OCI-LY7 (cell line): ENCODE data around the gene ANG. TPM values are rescaled to one million over a fixed set of nuclear protein-coding genes. Genes with fewer than 3 reads are reported as not detected.

ENCODE experiments used
- BruUV-seq: library from RNA; stranded (reverse); fragments of 400-500 nt; replicated peaks from 2 replicates; lab custom pipeline; 2021; lab: Mats Ljungman, UMichigan
- CTCF ChIA-PET: fragments of 300-600 bp; sonication (Branson Sonifier 250); formaldehyde crosslinking; loops from one replicate; lab custom pipeline; 2022; ENCODE audit warnings: antibody characterized with exemption; ENCODE audit not compliant: unreplicated experiment; lab: Charles Lee
- POLR2A ChIA-PET: fragments of 300-600 bp; sonication (Branson Sonifier 250); formaldehyde crosslinking; loops from one replicate; lab custom pipeline; 2022; ENCODE audit warnings: antibody characterized with exemption; lab: Charles Lee
- DNase-seq: peaks from one replicate; pipeline ENCODE4 v3.0.0-alpha.2; 2015; ENCODE audit warnings: low spot score
- H2AFZ ChIP-seq: fragments of 200-600 bp; sonication (generic), shearing (Covaris generic); 2 replicates; pipeline ENCODE4 v1.6.1; 2014; ENCODE audit warnings: mild to moderate bottlenecking, antibody characterized with exemption, low read length, moderate library complexity
- H3K27ac ChIP-seq: fragments of 200-600 bp; sonication (generic); 2 replicates; pipeline ENCODE4 v1.5.1; 2014; ENCODE audit warnings: mixed run types, low read depth, mild to moderate bottlenecking, moderate library complexity, low read length, inconsistent platforms; ENCODE audit not compliant: poor library complexity, severe bottlenecking
- H3K36me3 ChIP-seq: fragments of 200-600 bp; sonication (generic); 2 replicates; pipeline ENCODE4 v1.6.1; 2014; ENCODE audit warnings: mild to moderate bottlenecking, antibody characterized with exemption, low read length, moderate library complexity, mixed read lengths; ENCODE audit not compliant: insufficient read depth
- H3K4me1 ChIP-seq: fragments of 200-600 bp; sonication (generic); 2 replicates; pipeline ENCODE4 v1.5.1; 2014; ENCODE audit warnings: mild to moderate bottlenecking, low read length; ENCODE audit not compliant: insufficient read depth, poor library complexity, severe bottlenecking
- H3K4me2 ChIP-seq: fragments of 200-600 bp; sonication (generic); 2 replicates; pipeline ENCODE4 v1.6.1; 2014; ENCODE audit warnings: mild to moderate bottlenecking, low read length
- H3K4me3 ChIP-seq: fragments of 200-600 bp; sonication (generic); 2 replicates; pipeline ENCODE4 v1.5.1; 2014; ENCODE audit warnings: mild to moderate bottlenecking, low read depth, low read length; ENCODE audit not compliant: poor library complexity, severe bottlenecking
- H3K79me2 ChIP-seq: fragments of 200-600 bp; sonication (generic); 2 replicates; pipeline ENCODE4 v1.6.1; 2016; ENCODE audit warnings: low read depth, mild to moderate bottlenecking, low read length, moderate library complexity, mixed read lengths; ENCODE audit not compliant: insufficient read depth
- H3K9me2 ChIP-seq: fragments of 200-600 bp; sonication (generic); 2 replicates; pipeline ENCODE4 v1.6.1; 2016; ENCODE audit warnings: mild to moderate bottlenecking, low read length, mixed read lengths; ENCODE audit not compliant: insufficient read depth
- H3K9me3 ChIP-seq: fragments of 200-600 bp; sonication (generic); 2 replicates; pipeline ENCODE4 v1.6.1; 2014; ENCODE audit warnings: mild to moderate bottlenecking, mixed run types, low read length, mixed read lengths
- H4K20me1 ChIP-seq: fragments of 200-600 bp; sonication (generic); 2 replicates; pipeline ENCODE4 v1.6.1; 2014; ENCODE audit warnings: mild to moderate bottlenecking, antibody characterized with exemption, low read length, moderate library complexity, mixed read lengths; ENCODE audit not compliant: insufficient read depth
- CTCF ChIP-seq: fragments of 200-600 bp; sonication (generic); conservative IDR thresholded peaks from 2 replicates; pipeline ENCODE4 v1.5.1; 2014; ENCODE audit warnings: mild to moderate bottlenecking, antibody characterized with exemption, low read length, moderate library complexity, mixed read lengths
- EZH2phosphoT487 ChIP-seq: fragments of 200-600 bp; sonication (generic); IDR thresholded peaks from 2 replicates; pipeline ENCODE4 v1.6.1; 2018; ENCODE audit warnings: low read depth, borderline replicate concordance, mild to moderate bottlenecking, mixed run types, antibody characterized with exemption, low read length, moderate library complexity, mixed read lengths
- intact Hi-C: fragments of 100-400 bp; cut with micrococcal nuclease; formaldehyde crosslinking; loops from one replicate; pipeline ENCODE4 v1.10.0; 2022; ENCODE audit not compliant: unreplicated experiment
- total RNA-seq, 2 experiments: library from RNA; depleted of rRNA in 1 of 2; stranded (reverse); fragments of >200 nt in 1 of 2; shearing (Covaris generic) in 1 of 2; gene quantifications; 2 replicates each; pipeline ENCODE4 v1.2.3, GENCODE V29; 2014 to 2022

ANG gene
- total RNA-seq, 2 experiments from 2014 or later, result not detected

GRCh38 chr14:20680843-20681347, 7.7 kb upstream of the ANG start:
- DNase-seq, result no peak
- H3K79me2 ChIP-seq, result no peaks in the 10 kb centered on the region
- peaks cover 6% of the 10 kb centered on the region; the same call in 1 of the 2 replicates for H4K20me1 ChIP-seq
- ChIA-PET CTCF (interaction anchor here (0.6 to 1.7 kb wide), 2 partner anchors 12 to 365 kb away, joined by 5 to 9 read pairs; no protein-coding TSS in a partner anchor), POLR2A (interaction anchor here (0.6 to 2.5 kb wide), 7 partner anchors 10 to 351 kb away, joined by 3 to 9 read pairs (median 6); no protein-coding TSS in a partner anchor)
- H3K4me1 ChIP-seq, result peaks cover 42% of the 10 kb centered on the region
- H3K4me3 ChIP-seq, result peak overlapping the region; percentile 74
- no peaks in the 10 kb centered on the region for H3K36me3 ChIP-seq
- H2AFZ ChIP-seq, result no peak overlapping the region
- no TSS peak for BruUV-seq
- no peaks in the 10 kb centered on the region for H3K9me2 ChIP-seq
- peak overlapping the region; percentile 94 for H3K4me2 ChIP-seq
- H3K27ac ChIP-seq, result peak overlapping the region; percentile 33
- H3K9me3 ChIP-seq, result no peaks in the 10 kb centered on the region
- intact Hi-C loops, result loop anchor here (1.0 to 10.0 kb wide), 5 partner anchors 68 to 424 kb away; partner anchors contain the start of genes PIP4P1 and TMEM253
- TF ChIP-seq EZH2phosphoT487 (no peak), CTCF (no peak)

- peaks cover 42% of the 10 kb centered on the region for H3K4me1 ChIP-seq
- intact Hi-C loops, result loop anchor here (1.0 to 10.0 kb wide), 6 partner anchors 68 to 423 kb away; partner anchors contain the start of genes PARP2, PIP4P1 and TMEM253
- H3K9me3 ChIP-seq, result no peaks in the 10 kb centered on the region
- H3K79me2 ChIP-seq, result no peaks in the 10 kb centered on the region
- H3K9me2 ChIP-seq, result no peaks in the 10 kb centered on the region
- H3K4me3 ChIP-seq, result peak overlapping the region; percentile 74
- DNase-seq, result peak; percentile 82
- POLR2A ChIA-PET, result interaction anchor here (0.6 to 2.5 kb wide), 12 partner anchors 9 to 351 kb away, joined by 3 to 9 read pairs (median 4); no protein-coding TSS in a partner anchor
- peak overlapping the region; percentile 94 for H3K4me2 ChIP-seq
- no peak for TF ChIP-seq EZH2phosphoT487
- peaks cover 6% of the 10 kb centered on the region; the same call in 1 of the 2 replicates for H4K20me1 ChIP-seq
- H3K36me3 ChIP-seq, result no peaks in the 10 kb centered on the region
- peak overlapping the region; percentile 33 for H3K27ac ChIP-seq
- no TSS peak for BruUV-seq
- CTCF ChIA-PET, result interaction anchor here (0.6 to 1.7 kb wide), 3 partner anchors 13 to 366 kb away, joined by 3 to 9 read pairs (median 5); no protein-coding TSS in a partner anchor
- peak overlapping the region; percentile 79; the same call in 1 of the 2 replicates for H2AFZ ChIP-seq
Observed at GRCh38 chr14:20681348-20682126, 7.0 kb upstream of the ANG start.

GRCh38 chr14:20682127-20682434, 6.5 kb upstream of the ANG start:
- POLR2A ChIA-PET, result interaction anchor here (0.7 to 2.5 kb wide), 9 partner anchors 9 to 267 kb away, joined by 3 to 9 read pairs (median 5); no protein-coding TSS in a partner anchor
- no peak for DNase-seq
- H3K27ac ChIP-seq, result peak overlapping the region; percentile 33
- intact Hi-C loops, result loop anchor here (2.0 to 10.0 kb wide), 5 partner anchors 220 to 423 kb away; partner anchors contain the start of genes PARP2, PIP4P1 and TMEM253
- H3K9me2 ChIP-seq, result no peaks in the 10 kb centered on the region
- TF ChIP-seq CTCF, result no peak
- TF ChIP-seq EZH2phosphoT487, result no peak
- peak overlapping the region; percentile 74 for H3K4me3 ChIP-seq
- no TSS peak for BruUV-seq
- H2AFZ ChIP-seq, result peak overlapping the region; percentile 79
- peak overlapping the region; percentile 94 for H3K4me2 ChIP-seq
- H3K36me3 ChIP-seq, result no peaks in the 10 kb centered on the region
- CTCF ChIA-PET, result interaction anchor here (0.6 to 1.7 kb wide), 2 partner anchors 9 to 14 kb away, joined by 3 to 9 read pairs; no protein-coding TSS in a partner anchor
- peaks cover 6% of the 10 kb centered on the region; the same call in 1 of the 2 replicates for H4K20me1 ChIP-seq
- H3K9me3 ChIP-seq, result no peaks in the 10 kb centered on the region
- H3K4me1 ChIP-seq, result peaks cover 42% of the 10 kb centered on the region
- no peaks in the 10 kb centered on the region for H3K79me2 ChIP-seq
